Measurements from ENCODE around the gene EVA1B.

EVA1B gene

GRCh38 chr1:36345353-36345752 is 21.9 kb upstream of the EVA1B start:
- peaks cover 91% of the 10 kb centered on the region for H3K36me3 ChIP-seq (ENCODE audit: insufficient read depth, insufficient read length, low read length)

GRCh38 chr1:36344395-36344680 is 20.9 kb upstream of the EVA1B start:
- peaks cover 11% of the 10 kb centered on the region for H3K4me1 ChIP-seq (ENCODE audit: insufficient read depth, insufficient read length)
- peaks cover 94% of the 10 kb centered on the region for H3K36me3 ChIP-seq (ENCODE audit: insufficient read depth, insufficient read length, low read length)
- no peak for TF ChIP-seq SUZ12 (IDR thresholded peaks at IDR 0.05; ENCODE audit: extremely low read depth, insufficient read depth, insufficient read length)
- TF ChIP-seq YY1 (IDR thresholded peaks at IDR 0.05; ENCODE audit: insufficient read depth, insufficient read length): no peak
- TF ChIP-seq ZNF274 (IDR thresholded peaks at IDR 0.05; ENCODE audit: low read depth, low read length): no peak
- no peak for DNase-seq (ENCODE audit: low read depth, low spot score)
- no peaks in the 10 kb centered on the region for H3K27me3 ChIP-seq (ENCODE audit: insufficient read depth, insufficient read length)
- no peak overlapping the region for H3K9ac ChIP-seq (ENCODE audit: insufficient read length, low read depth)
- no peaks in the 10 kb centered on the region for H3K9me3 ChIP-seq (ENCODE audit: insufficient read depth, low read length)
- no peak overlapping the region for H3K4me3 ChIP-seq (ENCODE audit: insufficient read length, low read depth)

More at GRCh38 chr1:36345353-36345752, 21.9 kb upstream of the EVA1B start:
- Histone ChIP-seq H3K9ac (ENCODE audit: insufficient read length, low read depth) (no peak overlapping the region), H3K4me3 (ENCODE audit: insufficient read length, low read depth) (no peak overlapping the region), H3K27me3 (ENCODE audit: insufficient read depth, insufficient read length) (no peaks in the 10 kb centered on the region), H3K4me1 (ENCODE audit: insufficient read depth, insufficient read length) (peaks cover 15% of the 10 kb centered on the region), H3K9me3 (ENCODE audit: insufficient read depth, low read length) (no peaks in the 10 kb centered on the region)
- TF ChIP-seq SUZ12 (IDR thresholded peaks at IDR 0.05; ENCODE audit: extremely low read depth, insufficient read depth, insufficient read length): no peak
- TF ChIP-seq YY1 (IDR thresholded peaks at IDR 0.05; ENCODE audit: insufficient read depth, insufficient read length): no peak
- DNase-seq (ENCODE audit: low read depth, low spot score): no peak

GRCh38 chr1:36343651-36344394 is 20.4 kb upstream of the EVA1B start:
- TF ChIP-seq SUZ12 (IDR thresholded peaks at IDR 0.05; ENCODE audit: extremely low read depth, insufficient read depth, insufficient read length) (no peak), YY1 (IDR thresholded peaks at IDR 0.05; ENCODE audit: insufficient read depth, insufficient read length) (no peak), ZNF274 (IDR thresholded peaks at IDR 0.05; ENCODE audit: low read depth, low read length) (no peak)
- DNase-seq (ENCODE audit: low read depth, low spot score): no peak
- H3K27me3 ChIP-seq (ENCODE audit: insufficient read depth, insufficient read length): no peaks in the 10 kb centered on the region
- no peaks in the 10 kb centered on the region for H3K9me3 ChIP-seq (ENCODE audit: insufficient read depth, low read length)
- peaks cover 93% of the 10 kb centered on the region for H3K36me3 ChIP-seq (ENCODE audit: insufficient read depth, insufficient read length, low read length)
- no peak overlapping the region for H3K9ac ChIP-seq (ENCODE audit: insufficient read length, low read depth)
- peaks cover 14% of the 10 kb centered on the region for H3K4me1 ChIP-seq (ENCODE audit: insufficient read depth, insufficient read length)
- no peak overlapping the region for H3K4me3 ChIP-seq (ENCODE audit: insufficient read length, low read depth)

- Histone ChIP-seq H3K36me3 (ENCODE audit: insufficient read depth, insufficient read length, low read length) (peaks cover 82% of the 10 kb centered on the region), H3K4me1 (ENCODE audit: insufficient read depth, insufficient read length) (peaks cover 14% of the 10 kb centered on the region), H3K4me3 (ENCODE audit: insufficient read length, low read depth) (no peak overlapping the region), H3K9ac (ENCODE audit: insufficient read length, low read depth) (peak overlapping the region; percentile 3), H3K9me3 (ENCODE audit: insufficient read depth, low read length) (no peaks in the 10 kb centered on the region), H3K27me3 (ENCODE audit: insufficient read depth, insufficient read length) (no peaks in the 10 kb centered on the region)
- TF ChIP-seq YY1 (IDR thresholded peaks at IDR 0.05; ENCODE audit: insufficient read depth, insufficient read length) (no peak), SUZ12 (IDR thresholded peaks at IDR 0.05; ENCODE audit: extremely low read depth, insufficient read depth, insufficient read length) (no peak), ZNF274 (IDR thresholded peaks at IDR 0.05; ENCODE audit: low read depth, low read length) (no peak)
- no peak for DNase-seq (ENCODE audit: low read depth, low spot score)
Observed at GRCh38 chr1:36342426-36343185, 19.2 kb upstream of the EVA1B start.

- DNase-seq (ENCODE audit: low read depth, low spot score): no peak
- H3K4me1 ChIP-seq (ENCODE audit: insufficient read depth, insufficient read length): peaks cover 14% of the 10 kb centered on the region
- peak overlapping the region; percentile 3 for H3K9ac ChIP-seq (ENCODE audit: insufficient read length, low read depth)
- no peaks in the 10 kb centered on the region for H3K27me3 ChIP-seq (ENCODE audit: insufficient read depth, insufficient read length)
- no peaks in the 10 kb centered on the region for H3K9me3 ChIP-seq (ENCODE audit: insufficient read depth, low read length)
- TF ChIP-seq ZNF274 (IDR thresholded peaks at IDR 0.05; ENCODE audit: low read depth, low read length) (no peak), SUZ12 (IDR thresholded peaks at IDR 0.05; ENCODE audit: extremely low read depth, insufficient read depth, insufficient read length) (no peak), YY1 (IDR thresholded peaks at IDR 0.05; ENCODE audit: insufficient read depth, insufficient read length) (no peak)
- H3K4me3 ChIP-seq (ENCODE audit: insufficient read length, low read depth): no peak overlapping the region
- H3K36me3 ChIP-seq (ENCODE audit: insufficient read depth, insufficient read length, low read length): peaks cover 75% of the 10 kb centered on the region
Observed at GRCh38 chr1:36341626-36342320, 18.3 kb upstream of the EVA1B start.

GRCh38 chr1:36339615-36340014 is 16.2 kb upstream of the EVA1B start:
- H3K27me3 ChIP-seq (ENCODE audit: insufficient read depth, insufficient read length): no peaks in the 10 kb centered on the region
- peaks cover 14% of the 10 kb centered on the region for H3K4me1 ChIP-seq (ENCODE audit: insufficient read depth, insufficient read length)
- H3K9me3 ChIP-seq (ENCODE audit: insufficient read depth, low read length): no peaks in the 10 kb centered on the region
- no peak overlapping the region for H3K9ac ChIP-seq (ENCODE audit: insufficient read length, low read depth)
- TF ChIP-seq SUZ12 (IDR thresholded peaks at IDR 0.05; ENCODE audit: extremely low read depth, insufficient read depth, insufficient read length) (no peak), YY1 (IDR thresholded peaks at IDR 0.05; ENCODE audit: insufficient read depth, insufficient read length) (no peak), ZNF274 (IDR thresholded peaks at IDR 0.05; ENCODE audit: low read depth, low read length) (no peak)
- H3K4me3 ChIP-seq (ENCODE audit: insufficient read length, low read depth): no peak overlapping the region
- DNase-seq (ENCODE audit: low read depth, low spot score): no peak
- H3K36me3 ChIP-seq (ENCODE audit: insufficient read depth, insufficient read length, low read length): peaks cover 56% of the 10 kb centered on the region

GRCh38 chr1:36339215-36339614 is 15.8 kb upstream of the EVA1B start:
- Histone ChIP-seq H3K4me1 (ENCODE audit: insufficient read depth, insufficient read length) (peaks cover 14% of the 10 kb centered on the region), H3K4me3 (ENCODE audit: insufficient read length, low read depth) (no peak overlapping the region), H3K9ac (ENCODE audit: insufficient read length, low read depth) (no peak overlapping the region), H3K9me3 (ENCODE audit: insufficient read depth, low read length) (no peaks in the 10 kb centered on the region), H3K27me3 (ENCODE audit: insufficient read depth, insufficient read length) (no peaks in the 10 kb centered on the region), H3K36me3 (ENCODE audit: insufficient read depth, insufficient read length, low read length) (peaks cover 52% of the 10 kb centered on the region)
- no peak for TF ChIP-seq YY1 (IDR thresholded peaks at IDR 0.05; ENCODE audit: insufficient read depth, insufficient read length)
- TF ChIP-seq ZNF274 (IDR thresholded peaks at IDR 0.05; ENCODE audit: low read depth, low read length): no peak
- TF ChIP-seq SUZ12 (IDR thresholded peaks at IDR 0.05; ENCODE audit: extremely low read depth, insufficient read depth, insufficient read length): no peak
- no peak for DNase-seq (ENCODE audit: low read depth, low spot score)

Data from NT2/D1 (cell line).